ENCODE measurements around the gene ZMPSTE24. TPM values are rescaled to one million over a fixed set of nuclear protein-coding genes. Genes with fewer than 3 reads are reported as not detected.

Gene ZMPSTE24
- total and polyA plus RNA-seq, 2 of the 4 experiments (the other 2 are of a cell fraction), result 21.0 to 28.9 TPM

DNA sequence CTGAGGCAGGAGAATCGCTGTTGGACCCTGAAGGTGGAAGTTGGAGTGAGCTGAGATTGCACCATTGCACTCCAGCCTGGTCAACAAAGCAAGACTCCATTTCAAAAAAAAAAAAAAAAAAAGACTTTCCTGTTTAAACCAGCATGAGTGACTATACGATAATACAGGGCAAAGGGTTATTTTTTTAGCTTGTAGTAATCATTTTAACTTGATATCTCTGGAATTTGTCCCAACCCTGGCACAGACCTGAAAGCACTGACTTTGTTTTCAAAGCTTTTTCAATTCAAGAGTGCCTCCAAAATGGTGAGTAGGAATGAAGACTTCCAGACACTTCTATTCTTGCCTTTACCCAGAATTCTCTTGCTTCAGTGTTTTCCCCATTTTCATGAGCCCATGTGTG lies 14.7 kb upstream of the ZMPSTE24 start:
- CTCF ChIA-PET, result no interaction called here
- peak overlapping the region; percentile 17 for H2BK5ac ChIP-seq (ENCODE audit: low read depth, low read length, poor library complexity, severe bottlenecking)
- H3K56ac ChIP-seq (ENCODE audit: extremely low read depth, insufficient read depth, low read length), result no peak overlapping the region
- H4K5ac ChIP-seq (ENCODE audit: low read depth, low read length), result no peak overlapping the region; the same call in 1 of the 2 replicates
- no peak overlapping the region for H2BK120ac ChIP-seq (ENCODE audit: low read depth, low read length)
- H4K91ac ChIP-seq (ENCODE audit: insufficient read depth, low read depth, low read length), result no peak overlapping the region
- H4K20me1 ChIP-seq (ENCODE audit: insufficient read depth, low read length), result no peaks in the 10 kb centered on the region
- no peak overlapping the region for H3K9ac ChIP-seq (ENCODE audit: low read depth, low read length)
- H3K4me2 ChIP-seq (ENCODE audit: low read depth, low read length), result no peak overlapping the region
- H3K23ac ChIP-seq (ENCODE audit: low read depth, low read length), result no peak overlapping the region; the same call in 1 of the 2 replicates
- no peak overlapping the region for H2AK9ac ChIP-seq (replicated peaks; ENCODE audit: low read depth, low read length, poor library complexity)
- no peak overlapping the region for H2AFZ ChIP-seq (replicated peaks; ENCODE audit: low read length, poor library complexity)
- H3K79me1 ChIP-seq (ENCODE audit: low read depth in 1 of 2, low read length in 2 of 2), result peaks cover 11 to 23% of the 10 kb centered on the region in 2 experiments
- no peak overlapping the region for H2AK5ac ChIP-seq (ENCODE audit: low read depth, low read length)
- H2BK15ac ChIP-seq (ENCODE audit: low read depth, low read length), result no peak overlapping the region
- H3K36me3 ChIP-seq (ENCODE audit: control insufficient read depth, insufficient read depth, low read length), result peaks cover 1% of the 10 kb centered on the region
- intact Hi-C loops (cut with micrococcal nuclease) (no loop called here), in situ Hi-C loops (cut with MboI; ENCODE audit: low sequenced_read_pairs) (no loop called here), dilution Hi-C loops (cut with HindIII; ENCODE audit: low sequenced_read_pairs, unreplicated experiment) (no loop called here)
- peaks cover 3% of the 10 kb centered on the region; the same call in 1 of the 2 replicates for H3K4me1 ChIP-seq (ENCODE audit: control insufficient read depth, insufficient read depth, low read length)
- H3K27me3 ChIP-seq (ENCODE audit: control insufficient read depth, insufficient read depth, low read length), result no peaks in the 10 kb centered on the region
- no peaks in the 10 kb centered on the region for H3K9me3 ChIP-seq (ENCODE audit: control insufficient read depth, insufficient read depth, low read length)
- POLR2A ChIA-PET (ENCODE audit: unreplicated experiment), result no interaction called here
- TF ChIP-seq MAFK (IDR thresholded peaks at IDR 0.05; ENCODE audit: low read depth, low read length) (no peak), CEBPB (IDR thresholded peaks at IDR 0.05; ENCODE audit: low read depth, low read length) (no peak), MAZ (IDR thresholded peaks at IDR 0.05; ENCODE audit: borderline replicate concordance, low read depth, low read length) (no peak), SMC3 (IDR thresholded peaks at IDR 0.05; ENCODE audit: low read depth, low read length) (no peak), BHLHE40 (IDR thresholded peaks at IDR 0.05; ENCODE audit: low read depth, low read length) (no peak)
- no peak overlapping the region for H4K8ac ChIP-seq (ENCODE audit: low read depth in 2 of 2, low read length in 2 of 2)
- no peak overlapping the region; the same call in 1 of the 2 replicates for H3K4ac ChIP-seq (ENCODE audit: low read depth, low read length)
- no peak overlapping the region for H3K18ac ChIP-seq (ENCODE audit: low read depth, low read length)
- H3K27ac ChIP-seq (ENCODE audit: insufficient read depth, low read length), result no peak overlapping the region
- no peaks in the 10 kb centered on the region; the same call in 1 of the 2 replicates for H3K9me1 ChIP-seq (ENCODE audit: insufficient read depth, low read length)
- WGBS, 2 experiments (ENCODE audit: extremely low coverage in 2 of 2, insufficient read length in 1 of 2), result no CpG with 5 or more reads among the region's 2 CpGs
- BruUV-seq (replicated peaks), result no TSS peak
- DNase-seq, result no peak
- H2BK20ac ChIP-seq (ENCODE audit: low read depth, low read length), result no peak overlapping the region
- no peak for ATAC-seq (ENCODE audit: low read depth)
- no peak overlapping the region for H3K14ac ChIP-seq (replicated peaks; ENCODE audit: low read depth, low read length)
- H3K4me3 ChIP-seq (ENCODE audit: insufficient read depth, low read depth, low read length), result no peak overlapping the region
